WERI-Rb-1 (cell line): ENCODE measurements around the gene STRA8.

Source experiments
- DNase-seq: peaks from one replicate; pipeline ENCODE4 v3.0.0-alpha.2; 2020
- H3K27ac ChIP-seq: fragments of 250-450 bp; sonication (Bioruptor Pico); 2 replicates; pipeline ENCODE4 v1.5.1; 2020; ENCODE audit warnings: mild to moderate bottlenecking, moderate library complexity
- H3K27me3 ChIP-seq: fragments of 250-450 bp; sonication (Bioruptor Pico); 2 replicates; pipeline ENCODE4 v1.5.1; 2021; ENCODE audit warnings: mild to moderate bottlenecking, low read depth, moderate library complexity; ENCODE audit not compliant: insufficient read depth, severe bottlenecking
- H3K36me3 ChIP-seq: fragments of 250-450 bp; sonication (Bioruptor Pico); 2 replicates; pipeline ENCODE4 v1.5.1; 2020; ENCODE audit warnings: mild to moderate bottlenecking, moderate library complexity
- H3K4me3 ChIP-seq: 2 replicates; pipeline ENCODE4 v1.5.1; 2011; ENCODE audit warnings: low read depth, mild to moderate bottlenecking, control low read depth, low read length
- H3K9me3 ChIP-seq: fragments of 250-450 bp; sonication (Bioruptor Pico); 2 replicates; pipeline ENCODE4 v1.5.1; 2021; ENCODE audit warnings: mild to moderate bottlenecking, moderate library complexity; ENCODE audit not compliant: severe bottlenecking
- CTCF ChIP-seq: IDR thresholded peaks from 2 replicates; pipeline ENCODE4 v1.5.1; 2011; ENCODE audit warnings: low read depth, mild to moderate bottlenecking, control low read depth, inconsistent platforms, low read length

Gene STRA8

GRCh38 chr7:135260470-135260869, 26.8 kb downstream of the STRA8 start:
- Histone ChIP-seq H3K27ac (no peak overlapping the region; the same call in 1 of the 2 replicates), H3K36me3 (no peaks in the 10 kb centered on the region), H3K9me3 (peaks cover 4% of the 10 kb centered on the region), H3K27me3 (no peaks in the 10 kb centered on the region), H3K4me3 (no peak overlapping the region)
- no peak for DNase-seq
- TF ChIP-seq CTCF, result no peak

GRCh38 chr7:135260930-135261721, 27.5 kb downstream of the STRA8 start:
- Histone ChIP-seq H3K27me3 (no peaks in the 10 kb centered on the region), H3K9me3 (peaks cover 4% of the 10 kb centered on the region), H3K36me3 (no peaks in the 10 kb centered on the region), H3K4me3 (no peak overlapping the region), H3K27ac (peak overlapping the region; percentile 40)
- no peak for TF ChIP-seq CTCF
- peak; percentile 45 for DNase-seq

GRCh38 chr7:135262623-135263320, 29.1 kb downstream of the STRA8 start:
- H3K27me3 ChIP-seq, result no peaks in the 10 kb centered on the region
- H3K27ac ChIP-seq, result no peak overlapping the region
- peaks cover 4% of the 10 kb centered on the region for H3K9me3 ChIP-seq
- no peak overlapping the region for H3K4me3 ChIP-seq
- DNase-seq, result no peak
- no peak for TF ChIP-seq CTCF
- no peaks in the 10 kb centered on the region for H3K36me3 ChIP-seq

GRCh38 chr7:135263321-135263970, 29.8 kb downstream of the STRA8 start:
- H3K9me3 ChIP-seq, result peaks cover 4% of the 10 kb centered on the region
- H3K27me3 ChIP-seq, result no peaks in the 10 kb centered on the region
- H3K36me3 ChIP-seq, result no peaks in the 10 kb centered on the region
- H3K27ac ChIP-seq, result no peak overlapping the region
- no peak for TF ChIP-seq CTCF
- DNase-seq, result no peak
- no peak overlapping the region for H3K4me3 ChIP-seq

- Histone ChIP-seq H3K27ac (no peak overlapping the region), H3K36me3 (no peaks in the 10 kb centered on the region), H3K4me3 (no peak overlapping the region), H3K9me3 (peaks cover 4% of the 10 kb centered on the region), H3K27me3 (no peaks in the 10 kb centered on the region)
- no peak for DNase-seq
- no peak for TF ChIP-seq CTCF
These were observed 32.0 kb downstream of the STRA8 start for GRCh38 chr7:135265637-135266036.
